GM13976 (cell line): ENCODE data around the gene RB1.

Experiments used
- DNase-seq: peaks from one replicate; pipeline ENCODE4 v3.0.0; 2012; ENCODE audit warnings: low spot score
- CTCF ChIP-seq: IDR thresholded peaks from 2 replicates; pipeline ENCODE4 v1.5.1; 2012; ENCODE audit warnings: borderline replicate concordance, mild to moderate bottlenecking; ENCODE audit not compliant: insufficient read depth; ENCODE audit errors: extremely low read depth, missing control alignments, control extremely low read depth
- in situ Hi-C: fragments of 300-500 bp; cut with MboI; formaldehyde crosslinking; loops from one replicate; pipeline ENCODE4 v1.12.0; 2022; ENCODE audit warnings: low sequenced_read_pairs, mixed read lengths, inconsistent platforms; ENCODE audit not compliant: unreplicated experiment

Gene RB1

GRCh38 chr13:48273346-48273745, 30.2 kb upstream of the RB1 start:
- in situ Hi-C loops = no loop called here
- DNase-seq = no peak
- TF ChIP-seq CTCF = no peak

GRCh38 chr13:48275507-48275906, 28.0 kb upstream of the RB1 start:
- in situ Hi-C loops = no loop called here
- no peak for TF ChIP-seq CTCF
- no peak for DNase-seq

GRCh38 chr13:48278806-48279205, 24.7 kb upstream of the RB1 start:
- no peak for DNase-seq
- no peak for TF ChIP-seq CTCF
- in situ Hi-C loops = no loop called here

- no peak for DNase-seq
- TF ChIP-seq CTCF = no peak
- in situ Hi-C loops = no loop called here
These were observed 22.0 kb upstream of the RB1 start for GRCh38 chr13:48281556-48281955.

GRCh38 chr13:48291730-48292129, 11.8 kb upstream of the RB1 start:
- in situ Hi-C loops = no loop called here
- TF ChIP-seq CTCF = no peak
- no peak for DNase-seq

GRCh38 chr13:48292650-48293049, 10.9 kb upstream of the RB1 start:
- in situ Hi-C loops = no loop called here
- DNase-seq = no peak
- TF ChIP-seq CTCF = no peak

GRCh38 chr13:48294653-48295052, 8.9 kb upstream of the RB1 start:
- no peak for DNase-seq
- in situ Hi-C loops = no loop called here
- no peak for TF ChIP-seq CTCF
